GM04503 (cell line): ENCODE measurements around the gene YPEL1.
"Not testable (repeated sequence)": the region's sequence is repeated elsewhere in the genome, so short reads cannot be mapped to it uniquely, and the experiment has no call there.

Source experiments
- DNase-seq: peaks from one replicate; pipeline ENCODE4 v3.0.0-alpha.2; 2012; ENCODE audit warnings: low read depth

Gene YPEL1

DNA sequence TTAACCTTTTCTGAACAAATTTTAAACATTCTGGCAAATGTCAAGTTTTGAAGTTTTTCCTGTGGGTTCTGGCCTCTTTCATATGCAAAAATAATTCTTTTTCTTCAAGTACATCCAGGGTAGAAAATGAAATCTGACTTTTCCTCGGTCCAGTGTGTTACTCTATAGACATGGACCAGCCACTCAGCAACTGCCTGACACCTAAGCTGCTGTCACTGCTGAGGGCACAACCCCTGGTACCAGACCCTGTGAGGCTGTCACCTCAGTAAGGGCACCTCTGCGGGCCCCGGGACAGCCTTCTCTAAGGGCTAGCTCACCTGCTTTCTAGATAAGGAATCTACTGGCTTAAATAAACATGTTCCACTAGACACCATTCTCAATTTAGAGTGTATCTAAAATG lies 36.0 kb downstream of the YPEL1 start:
- DNase-seq = no peak

DNA sequence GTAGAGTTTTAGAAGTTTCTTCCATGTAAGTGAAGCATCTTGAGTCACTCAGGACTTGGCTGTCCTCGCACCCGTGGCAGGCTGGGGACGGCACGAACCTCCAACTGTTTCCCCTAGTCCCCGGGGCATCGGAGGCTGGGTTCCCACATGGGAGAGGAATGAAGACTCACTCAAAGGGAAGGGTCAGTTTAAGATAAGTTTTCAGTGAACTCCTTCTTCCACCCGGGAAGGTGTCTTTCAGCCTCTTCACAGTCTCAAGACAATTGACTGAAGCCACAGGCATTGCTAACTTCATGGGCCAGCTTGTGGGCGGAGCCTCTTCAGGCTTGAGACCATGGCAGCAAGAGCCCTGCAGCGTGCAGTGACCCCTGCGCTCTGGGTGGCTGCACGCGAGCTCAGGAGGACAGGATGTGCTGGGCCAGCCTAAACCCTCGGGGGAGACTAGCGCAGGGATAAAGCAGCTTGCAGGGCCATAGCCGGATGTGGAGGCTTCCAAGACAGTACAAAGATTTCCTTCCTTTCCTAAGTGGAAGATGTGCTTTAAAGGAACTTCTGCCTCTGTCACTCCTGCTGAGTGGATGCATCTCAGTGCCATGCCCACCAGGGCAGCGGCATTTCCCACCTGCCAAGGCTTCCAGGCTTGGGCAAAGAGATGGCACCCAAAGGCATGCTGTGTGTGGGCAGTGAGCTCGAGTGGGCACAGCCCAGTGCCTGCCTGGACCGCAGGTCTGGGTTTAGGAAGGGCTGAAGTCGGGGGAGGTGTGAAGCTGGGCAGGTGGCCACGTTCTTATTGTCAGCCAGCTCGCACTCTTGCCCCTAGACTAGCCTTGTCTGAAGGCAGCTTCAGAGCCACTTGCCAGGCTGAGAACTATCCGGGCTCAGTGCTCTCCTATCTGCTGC lies 36.9 kb downstream of the YPEL1 start:
- no peak for DNase-seq

DNA sequence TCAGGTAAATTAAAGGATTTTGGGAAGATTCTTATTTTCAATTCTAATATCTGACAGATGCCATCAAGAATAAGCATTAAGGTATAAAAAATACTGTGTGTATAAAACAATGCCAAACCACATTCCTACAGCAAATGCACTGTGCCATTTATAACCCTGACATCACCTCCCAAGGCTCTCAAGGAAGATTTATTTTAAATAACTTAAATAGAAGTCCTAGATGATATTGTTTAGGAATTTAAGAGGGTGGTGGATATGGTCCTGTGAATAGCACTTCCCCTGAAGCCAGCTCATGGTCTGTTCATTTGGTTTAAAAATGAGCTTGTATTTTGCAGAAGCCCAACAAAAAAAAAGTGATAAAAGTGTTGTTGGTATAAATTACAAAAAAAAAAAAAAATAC lies 37.7 kb downstream of the YPEL1 start:
- peak; percentile 13 for DNase-seq

DNA sequence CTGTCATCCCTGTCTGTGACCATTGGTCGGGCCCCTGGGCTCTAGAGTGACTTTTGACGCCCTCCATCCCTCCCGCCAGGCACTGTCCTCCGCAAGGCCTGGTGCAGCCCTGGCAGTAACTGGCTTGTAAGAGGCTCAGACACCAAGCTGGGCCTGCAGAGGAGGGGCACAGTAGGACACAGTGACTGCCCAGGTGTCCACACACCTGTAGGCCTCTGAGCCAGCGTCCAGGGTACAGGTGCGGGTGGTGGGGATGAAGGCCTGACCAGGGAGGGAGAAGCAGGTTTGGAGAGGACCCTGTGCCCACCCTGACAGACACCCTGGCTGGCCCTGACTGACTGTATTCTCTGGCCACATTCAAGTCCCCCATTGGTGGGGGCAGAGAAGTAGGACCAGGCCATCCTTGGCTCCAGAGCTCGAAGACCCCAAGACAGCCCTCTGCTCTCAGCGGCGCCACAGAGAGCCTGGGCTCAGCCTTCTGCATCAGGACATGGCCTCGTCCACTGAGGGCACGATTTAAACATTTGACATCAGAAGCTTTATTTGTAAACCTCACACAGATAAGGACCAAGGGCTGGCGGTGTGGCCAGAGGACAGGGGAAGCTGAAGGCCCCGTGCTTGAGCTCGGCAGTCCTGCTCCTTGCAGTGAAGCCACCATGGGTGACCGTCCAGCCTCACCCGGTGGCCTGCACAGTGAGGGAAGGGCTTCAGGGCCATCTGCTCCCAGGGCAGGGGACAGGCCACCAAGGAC lies 38.4 kb downstream of the YPEL1 start:
- DNase-seq = no peak

DNA sequence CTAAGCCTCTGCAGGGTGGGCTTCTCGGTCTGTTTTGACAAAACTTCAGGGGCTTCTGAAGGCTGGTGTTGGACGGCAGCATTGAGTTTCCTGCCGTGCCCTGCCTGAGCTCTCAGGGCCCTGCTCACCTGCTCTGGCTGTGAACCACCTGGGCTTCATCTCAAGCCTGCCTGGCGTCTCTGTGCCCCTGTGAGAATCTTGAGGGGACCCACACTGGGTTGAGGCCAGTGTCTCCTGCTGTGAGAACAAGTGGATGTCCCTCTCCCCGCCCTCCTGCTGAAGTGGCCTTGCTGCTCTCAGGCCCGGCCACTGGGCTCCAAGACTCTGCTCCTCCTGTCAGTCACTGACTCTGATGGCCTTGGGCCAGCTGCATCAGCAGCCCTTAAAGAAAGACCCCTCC lies 39.5 kb downstream of the YPEL1 start:
- no peak for DNase-seq

DNA sequence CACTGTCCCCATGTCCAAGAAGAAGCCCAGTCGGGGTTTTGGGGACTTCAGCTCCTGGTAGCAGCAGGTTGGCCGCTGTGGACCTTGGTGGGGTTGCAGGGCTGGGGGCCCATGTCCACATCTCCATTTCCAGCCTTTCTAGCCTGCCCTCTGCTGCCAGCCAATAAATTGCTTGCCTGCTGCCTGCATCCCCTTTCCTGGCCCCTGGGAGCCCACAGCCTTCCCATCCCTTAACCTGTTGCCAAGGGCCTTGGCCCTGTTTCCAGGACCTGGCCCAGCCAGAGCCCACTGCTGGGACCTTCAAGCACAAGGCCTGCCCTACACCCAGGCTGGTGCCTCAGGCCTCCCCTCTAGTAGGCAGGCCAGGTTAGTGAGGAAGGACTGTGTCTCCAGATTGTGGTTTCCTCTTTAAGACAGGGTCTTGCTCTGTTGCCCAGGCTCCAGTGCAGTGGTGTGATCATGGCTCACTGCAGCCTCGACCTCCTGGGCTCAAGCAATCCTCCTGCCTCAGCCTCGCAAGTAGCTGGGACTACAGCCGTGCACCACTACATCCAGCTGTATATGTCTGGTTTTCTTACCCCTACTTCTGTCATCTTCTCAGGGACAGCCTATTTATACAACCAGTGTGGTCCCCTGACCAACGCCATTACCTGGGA lies 40.0 kb downstream of the YPEL1 start:
- no peak for DNase-seq

DNA sequence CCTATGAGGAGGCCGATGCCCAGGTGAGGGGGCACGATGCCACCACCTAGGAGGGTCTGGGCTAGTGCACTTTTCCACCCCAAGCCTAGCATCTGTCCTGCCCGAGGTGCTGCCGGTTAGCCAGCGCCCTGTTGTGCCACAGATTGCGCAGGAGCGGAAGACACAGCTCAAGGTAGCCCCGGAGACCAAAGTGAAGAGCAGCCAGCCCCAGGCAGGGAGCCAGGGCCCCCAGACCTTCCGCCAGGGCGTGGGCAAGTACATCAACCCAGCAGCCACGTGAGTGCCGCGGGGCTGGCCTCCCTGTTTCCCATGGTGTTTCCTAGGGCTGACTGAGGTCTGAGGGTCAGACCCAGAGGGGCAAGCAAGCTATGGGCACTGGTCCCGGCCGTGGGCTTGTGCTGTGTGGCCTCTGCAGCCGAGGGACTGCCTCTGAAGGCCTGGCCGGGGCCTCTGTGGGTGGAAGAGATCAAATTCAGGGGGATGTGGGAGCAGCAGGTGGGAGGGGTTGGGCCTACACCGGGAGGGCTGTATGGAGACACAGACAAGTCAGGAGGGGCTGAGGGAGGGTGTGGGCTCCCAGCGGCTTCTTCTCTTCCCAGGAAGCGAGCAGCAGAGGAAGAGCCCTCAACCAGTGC lies 40.7 kb downstream of the YPEL1 start:
- DNase-seq = no peak

DNA sequence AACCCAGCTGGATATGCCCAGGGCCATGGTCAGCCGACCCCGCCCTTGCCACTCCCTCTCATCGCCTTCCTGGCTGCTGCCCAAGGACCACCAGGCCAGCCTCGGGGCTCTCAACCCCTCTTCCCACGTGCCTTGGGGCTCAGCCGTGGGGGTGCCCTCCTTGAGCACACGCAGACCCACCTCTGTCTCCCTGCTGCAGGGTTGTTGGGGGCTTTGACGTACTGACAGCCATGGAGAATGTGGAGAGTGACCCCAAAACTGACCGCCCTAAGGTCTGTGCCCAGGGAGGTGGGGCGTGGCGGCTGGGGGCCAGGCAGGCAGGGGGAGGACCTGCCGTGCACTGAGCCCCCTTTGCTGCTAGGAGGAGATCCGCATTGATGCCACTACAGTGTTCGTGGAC lies 41.2 kb downstream of the YPEL1 start:
- no peak for DNase-seq

DNA sequence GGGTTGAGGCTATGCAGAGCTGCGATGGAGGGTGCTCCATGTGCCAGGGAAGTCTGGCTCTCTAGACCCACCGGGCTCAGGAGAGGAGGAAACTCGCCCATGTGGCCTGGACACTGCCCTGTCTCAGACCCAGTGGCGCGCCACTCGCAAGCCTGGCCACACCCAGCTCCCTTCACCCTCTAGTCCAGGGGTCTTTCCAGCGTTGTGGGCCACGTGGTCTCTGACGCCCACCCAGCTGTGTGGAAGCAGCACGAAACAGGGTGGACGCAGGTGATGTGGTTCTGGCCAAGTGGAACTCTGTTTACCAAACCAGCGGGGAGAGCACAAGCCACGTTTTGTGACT lies 41.6 kb downstream of the YPEL1 start:
- no peak for DNase-seq

DNA sequence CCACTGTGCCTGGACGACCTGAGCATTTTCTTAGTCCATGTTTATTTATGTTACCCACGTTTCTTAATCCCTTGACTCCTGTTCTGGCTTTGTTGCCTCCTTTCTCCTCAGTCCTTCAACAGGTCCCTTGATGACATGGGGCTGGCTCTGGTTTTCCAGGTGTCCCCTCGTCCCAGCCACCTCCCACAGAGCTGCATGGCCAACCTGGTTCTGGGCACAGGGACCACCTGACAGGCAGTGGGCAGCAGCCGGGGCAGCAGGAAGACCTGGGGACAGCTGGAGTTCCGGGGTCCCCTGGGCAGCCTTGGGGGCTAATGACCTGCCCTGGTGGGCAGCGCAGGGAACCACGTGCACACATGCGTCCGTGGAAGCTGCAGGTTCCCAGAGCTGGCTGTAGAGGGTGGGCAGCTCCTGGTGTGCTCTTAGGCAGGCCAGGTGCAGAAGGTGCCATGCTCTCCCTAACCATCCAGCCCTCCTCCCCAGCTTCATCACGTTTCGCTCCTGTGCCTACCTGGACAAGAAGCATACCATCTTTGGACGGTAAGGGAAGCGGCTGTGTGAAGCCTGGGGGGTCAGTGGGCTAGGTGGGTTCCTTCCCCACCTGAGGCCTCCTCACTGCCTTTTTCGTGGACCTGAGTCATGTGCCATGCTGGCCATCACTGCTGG lies 42.1 kb downstream of the YPEL1 start:
- no peak for DNase-seq

DNA sequence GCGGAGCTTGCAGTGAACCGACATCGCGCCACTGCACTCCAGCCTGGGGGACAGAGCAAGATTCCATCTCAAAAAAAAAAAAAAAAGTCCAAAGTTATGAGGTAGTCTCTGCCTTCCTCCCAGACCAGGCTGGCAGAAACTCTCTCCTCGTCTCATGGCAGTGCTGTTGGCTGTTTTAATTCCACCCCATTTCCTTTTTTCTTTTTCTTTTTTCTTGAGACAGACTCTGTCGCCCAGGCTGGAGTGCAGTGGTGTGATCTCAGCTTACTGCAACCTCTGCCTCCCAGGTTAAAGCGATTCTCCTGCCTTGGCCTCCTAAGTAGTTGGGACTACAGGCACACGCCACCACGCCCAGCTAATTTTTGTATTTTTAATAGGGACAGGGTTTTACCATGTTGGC lies 42.7 kb downstream of the YPEL1 start:
- DNase-seq = not testable (repeated sequence)

DNA sequence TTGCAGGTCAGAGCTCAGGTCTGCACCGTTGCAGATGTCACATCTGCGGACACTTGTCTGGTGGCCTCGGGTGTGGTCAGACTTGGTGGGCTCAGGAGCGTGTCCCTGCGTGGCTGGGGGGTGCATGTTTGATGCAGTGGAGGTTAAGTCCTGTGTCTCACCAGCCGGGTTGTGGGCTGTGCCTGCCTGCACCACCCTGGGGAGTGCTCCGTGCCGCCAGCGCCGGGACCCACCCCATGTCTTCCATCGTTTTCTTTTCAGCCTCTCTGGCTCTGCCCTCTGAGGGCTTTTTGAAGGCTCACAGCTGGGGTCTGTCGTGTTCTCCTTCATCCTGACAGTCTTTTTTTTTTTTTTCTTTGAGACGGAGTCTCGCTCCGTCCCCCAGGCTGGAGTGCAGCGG lies 43.8 kb downstream of the YPEL1 start:
- no peak for DNase-seq

DNA sequence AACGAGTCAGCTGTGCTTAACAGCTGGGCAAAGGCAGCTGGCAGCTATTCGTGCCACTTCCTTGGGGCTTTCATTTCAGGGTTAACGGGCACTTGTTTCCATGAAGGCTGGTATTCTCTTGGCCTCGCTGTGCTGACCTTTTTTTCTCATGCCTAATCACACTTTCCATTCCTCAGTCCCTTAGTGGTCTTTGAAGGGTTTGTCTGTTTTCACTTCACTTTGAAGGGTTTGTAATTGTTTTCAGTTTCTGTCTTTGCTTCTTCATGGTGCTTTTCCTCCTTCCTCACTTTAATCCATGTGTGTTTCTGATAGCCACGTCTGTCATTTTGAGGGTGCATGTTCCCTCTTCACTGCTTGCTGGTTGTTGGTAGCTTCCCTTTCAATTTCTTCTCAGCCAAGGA lies 45.2 kb downstream of the YPEL1 start:
- no peak for DNase-seq

DNA sequence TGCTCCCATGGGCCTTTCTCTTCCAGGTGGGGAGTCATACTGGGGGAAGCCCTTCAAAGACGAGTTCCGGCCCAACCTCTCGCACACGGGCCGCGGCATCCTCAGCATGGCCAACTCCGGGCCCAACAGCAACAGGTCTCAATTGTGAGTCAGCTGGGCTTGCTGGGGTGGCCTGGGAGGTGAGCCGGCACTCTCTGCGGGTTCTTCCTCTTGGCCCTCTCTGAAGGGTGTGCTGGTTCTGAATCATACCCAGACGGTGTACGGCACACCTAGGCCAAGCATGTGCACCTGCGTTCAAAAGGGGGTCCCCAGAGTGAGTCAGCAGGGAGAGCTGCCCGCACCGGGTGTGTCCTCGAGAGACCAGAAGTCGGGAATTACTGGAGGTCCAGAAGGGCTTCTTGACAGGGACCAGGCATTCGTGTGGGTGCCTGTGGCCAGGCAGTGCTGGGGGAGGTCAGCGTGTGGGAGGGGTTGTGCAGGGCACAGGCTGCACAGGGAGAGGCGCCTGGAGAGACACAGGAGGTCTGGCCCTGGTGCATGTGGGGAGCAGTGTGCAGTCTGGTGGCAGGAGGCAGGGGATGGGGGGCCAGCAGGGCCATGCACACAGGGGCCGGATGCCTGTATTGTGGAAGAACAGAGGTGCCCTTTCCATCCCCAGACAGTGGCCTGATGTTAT lies 46.8 kb downstream of the YPEL1 start:
- no peak for DNase-seq

DNA sequence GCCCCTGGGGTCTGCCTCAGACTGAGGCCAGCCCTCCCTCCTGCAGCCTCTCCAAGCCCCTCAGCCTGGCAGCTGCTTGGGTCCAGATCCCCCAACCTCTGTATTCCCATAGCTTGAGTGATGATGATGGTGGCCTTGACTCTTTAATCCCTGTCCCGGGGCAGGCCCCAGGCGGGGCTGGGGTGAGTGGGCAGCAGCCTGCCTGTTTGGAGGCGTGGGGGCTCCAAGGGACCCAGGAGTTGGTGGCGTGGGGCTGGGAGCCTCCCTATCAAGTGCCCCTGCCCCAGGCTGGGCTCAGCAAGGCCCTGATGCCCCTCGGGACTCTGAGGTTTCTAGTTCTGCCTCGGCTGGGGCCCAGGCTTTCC lies 47.3 kb downstream of the YPEL1 start:
- DNase-seq = no peak

DNA sequence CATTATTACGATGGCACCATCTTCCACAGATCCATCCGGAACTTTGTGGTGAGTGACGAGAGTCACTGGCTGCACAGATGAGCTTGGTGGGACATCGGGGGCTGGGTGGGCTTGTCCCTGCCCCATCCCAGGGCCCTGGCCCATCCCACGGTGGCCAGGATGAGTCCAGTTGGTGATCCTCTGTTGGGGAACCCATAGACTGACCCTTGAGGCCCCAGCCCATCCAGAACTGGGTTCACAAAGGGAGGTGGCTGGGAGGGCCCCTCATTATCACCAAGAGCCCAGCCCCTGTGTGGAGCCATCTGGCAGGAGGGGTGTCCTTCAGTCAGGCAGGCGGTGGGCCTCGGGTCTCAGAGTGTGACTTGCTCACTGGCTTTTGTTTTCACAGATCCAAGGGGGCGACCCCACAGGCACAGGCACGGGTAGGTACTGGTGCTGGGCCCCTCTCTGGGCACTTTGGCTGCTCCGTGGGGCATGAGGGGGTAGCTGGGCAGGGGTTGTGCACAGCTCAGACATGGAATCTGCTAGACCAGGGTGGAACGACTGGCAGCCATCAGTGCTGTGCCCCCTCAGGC lies 47.8 kb downstream of the YPEL1 start:
- DNase-seq = no peak

DNA sequence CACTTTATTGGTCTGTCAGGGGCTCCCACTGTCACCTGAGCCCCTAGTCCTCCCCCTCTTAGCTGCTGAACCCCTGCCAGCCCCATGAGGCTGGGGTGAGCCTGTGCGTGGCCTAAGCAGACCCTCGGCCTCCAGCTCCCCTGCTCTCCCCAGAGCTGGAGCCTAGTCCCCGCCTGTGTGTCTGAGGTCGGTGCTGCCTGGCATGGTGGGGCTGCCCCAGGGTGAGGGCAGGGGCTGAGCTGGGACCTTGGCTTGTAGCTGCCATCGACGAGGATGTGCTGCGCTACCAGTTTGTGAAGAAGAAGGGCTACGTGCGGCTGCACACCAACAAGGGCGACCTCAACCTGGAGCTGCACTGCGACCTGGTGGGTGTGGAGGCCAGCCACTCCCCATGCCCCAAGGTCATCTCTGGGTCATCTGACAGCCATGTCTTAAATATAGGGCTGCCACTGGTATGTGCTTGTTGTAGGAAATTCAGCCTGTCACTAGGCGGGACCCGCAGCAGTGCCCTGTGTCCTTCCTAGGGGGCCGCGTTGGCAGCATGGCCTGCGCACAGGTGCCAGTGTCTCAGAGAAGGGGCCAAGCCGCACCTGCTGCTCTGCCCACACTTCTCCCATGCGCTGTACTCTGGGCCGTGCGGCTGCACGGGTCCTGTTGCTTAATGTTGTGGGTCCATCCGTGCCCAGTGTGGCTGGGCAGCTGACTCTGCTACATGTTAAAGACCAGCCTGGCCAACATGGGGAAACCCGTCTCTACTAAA lies 48.8 kb downstream of the YPEL1 start:
- DNase-seq = no peak

DNA sequence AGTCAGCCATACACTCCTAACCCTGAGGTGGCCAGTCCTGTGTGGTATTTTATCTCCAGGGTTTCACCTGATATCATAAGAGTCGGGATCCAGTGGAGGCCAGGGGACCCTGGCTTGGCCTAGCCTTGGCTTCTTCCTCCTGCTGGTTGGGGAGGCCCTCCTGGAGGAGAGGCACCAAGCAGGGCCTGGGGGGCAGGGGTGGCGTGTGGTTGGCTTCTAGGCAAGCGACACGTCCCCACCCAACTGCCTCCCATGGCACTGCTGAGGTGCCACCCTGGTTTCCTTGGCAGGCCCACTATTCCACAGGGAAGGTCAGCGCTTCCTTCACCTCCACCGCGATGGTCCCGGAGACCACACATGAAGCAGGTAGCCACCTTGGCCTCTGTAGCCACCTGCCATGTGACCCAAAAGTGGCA lies 49.4 kb downstream of the YPEL1 start:
- DNase-seq = no peak

DNA sequence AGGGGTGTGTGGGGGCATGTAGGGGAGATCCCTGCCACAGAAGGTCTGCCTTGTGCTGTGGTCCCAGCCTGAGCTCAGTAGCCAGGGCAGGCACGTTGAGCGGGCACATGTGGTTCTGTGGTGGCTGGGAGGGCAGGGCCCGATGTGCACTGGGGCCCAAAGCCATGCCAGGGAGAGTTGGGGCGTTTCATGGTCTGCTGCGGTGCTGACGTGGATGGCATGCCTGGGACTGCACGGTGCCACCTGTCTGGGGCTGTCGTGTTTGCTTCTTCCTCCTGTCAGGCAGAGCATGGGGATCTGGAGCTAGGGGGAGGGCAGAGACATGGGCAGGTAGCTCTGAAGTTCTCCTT lies 50.5 kb downstream of the YPEL1 start:
- DNase-seq = no peak

DNA sequence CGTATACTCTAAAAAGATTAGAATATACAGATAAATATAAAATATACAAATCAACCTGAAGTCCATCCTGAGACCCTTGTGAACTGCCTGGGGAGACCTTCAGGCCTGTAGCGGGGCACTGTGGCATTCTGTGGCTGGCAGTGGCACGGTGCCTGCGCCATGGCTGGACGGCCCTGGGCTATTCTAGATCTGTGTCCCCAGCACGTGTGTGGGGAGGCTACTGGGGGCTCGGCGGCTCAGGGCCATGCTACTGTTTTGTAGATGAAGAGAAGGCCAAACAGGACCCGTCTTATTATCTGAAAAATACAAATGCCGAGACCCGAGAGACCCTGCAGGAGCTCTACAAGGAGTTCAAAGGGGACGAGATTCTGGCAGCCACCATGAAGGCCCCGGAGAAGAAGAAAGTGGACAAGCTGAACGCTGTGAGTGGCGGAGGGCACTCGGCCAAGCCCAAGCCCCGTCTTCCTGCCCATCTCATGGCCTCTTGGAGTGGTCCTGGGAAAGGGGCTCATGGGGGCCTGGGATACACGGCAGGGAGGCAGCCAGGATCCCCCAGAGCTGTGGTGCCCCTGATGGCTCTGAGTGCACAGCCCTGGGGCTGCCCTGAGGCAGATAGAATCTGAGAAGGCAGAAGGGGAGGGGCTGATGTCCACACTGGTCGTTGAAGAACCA lies 51.0 kb downstream of the YPEL1 start:
- no peak for DNase-seq
